Measurements from ENCODE around the gene C2CD4D. TPM values are rescaled to one million over a fixed set of nuclear protein-coding genes. Genes with fewer than 3 reads are reported as not detected.

C2CD4D gene
- total and polyA plus RNA-seq, 12 donors, result 0.06 to 0.55 (median 0.22) TPM; not detected in 6

DNA sequence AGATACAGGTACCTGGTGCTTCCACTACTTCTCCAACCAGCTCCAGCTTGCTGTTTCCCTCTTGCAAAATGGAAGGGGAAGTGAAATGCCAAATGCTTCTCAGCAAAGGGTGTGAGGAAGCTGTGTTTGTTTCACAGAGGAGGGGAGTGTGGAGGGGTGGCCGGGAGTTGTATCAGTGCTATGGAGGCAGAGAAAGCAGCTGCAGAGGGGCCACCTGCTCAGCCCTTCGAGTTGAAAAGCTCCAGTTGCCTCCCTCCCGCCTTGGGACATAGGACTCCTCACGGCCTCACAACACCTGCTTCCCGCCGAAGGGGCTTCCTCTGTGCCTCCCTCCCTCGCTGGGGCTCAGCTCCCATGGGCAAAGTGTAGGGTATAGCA, 22.3 kb downstream of the C2CD4D start:
- H3K4me3 ChIP-seq, result no peak overlapping the region
- H3K27ac ChIP-seq, result no peak overlapping the region
- DNase-seq, result no peak
- no peaks in the 10 kb centered on the region for H3K27me3 ChIP-seq
- intact Hi-C loops (cut with DNase I), result no loop called here
- H3K9me3 ChIP-seq (replicated peaks in 1 of 3), result no peaks in the 10 kb centered on the region
- 61 to 74% (median 64%) methylated on average over 3 to 7 of the region's 7 CpGs for WGBS, 4 donors
- peaks cover 0 to 3% of the 10 kb centered on the region in 2 donors for H3K4me1 ChIP-seq (replicated peaks in 1 of 2)
- H3K36me3 ChIP-seq (replicated peaks in 1 of 2), result no peaks in the 10 kb centered on the region
- TF ChIP-seq CTCF (IDR thresholded peaks at IDR 0.05) (no peak), POLR2A (IDR thresholded peaks at IDR 0.05) (no peak)

- DNase-seq, result no peak
- Histone ChIP-seq H3K27ac (no peak overlapping the region), H3K4me1 (replicated peaks in 1 of 2) (peaks cover 0 to 3% of the 10 kb centered on the region in 2 donors), H3K36me3 (replicated peaks in 1 of 2) (no peaks in the 10 kb centered on the region), H3K4me3 (no peak overlapping the region), H3K9me3 (replicated peaks in 1 of 3) (no peaks in the 10 kb centered on the region), H3K27me3 (no peaks in the 10 kb centered on the region)
- 76 to 93% (median 83%) methylated on average over 14 to 26 of the region's 26 CpGs for WGBS, 4 donors
- intact Hi-C loops (cut with DNase I), result no loop called here
- TF ChIP-seq CTCF (IDR thresholded peaks at IDR 0.05) (no peak), POLR2A (IDR thresholded peaks at IDR 0.05) (no peak)
Observed at GRCh38 chr1:151816548-151817352, 22.9 kb downstream of the C2CD4D start.

GRCh38 chr1:151815716-151816327, 23.8 kb downstream of the C2CD4D start:
- no peaks in the 10 kb centered on the region for H3K36me3 ChIP-seq (replicated peaks in 1 of 2)
- intact Hi-C loops (cut with DNase I), result no loop called here
- H3K4me3 ChIP-seq, result no peak overlapping the region
- H3K4me1 ChIP-seq (replicated peaks in 1 of 2), result peaks cover 0 to 3% of the 10 kb centered on the region in 2 donors
- no peak for DNase-seq
- H3K9me3 ChIP-seq (replicated peaks in 1 of 3), result no peaks in the 10 kb centered on the region
- no peak overlapping the region for H3K27ac ChIP-seq
- no peaks in the 10 kb centered on the region for H3K27me3 ChIP-seq
- TF ChIP-seq POLR2A (IDR thresholded peaks at IDR 0.05), result no peak
- TF ChIP-seq CTCF (IDR thresholded peaks at IDR 0.05), result no peak
- WGBS, 4 donors, result 62 to 78% (median 67%) methylated on average over 11 to 12 of the region's 12 CpGs

- Histone ChIP-seq H3K27me3 (no peaks in the 10 kb centered on the region), H3K27ac (no peak overlapping the region), H3K9me3 (replicated peaks in 1 of 3) (no peaks in the 10 kb centered on the region), H3K4me3 (no peak overlapping the region), H3K36me3 (replicated peaks in 1 of 2) (no peaks in the 10 kb centered on the region), H3K4me1 (replicated peaks in 1 of 2) (no peaks in the 10 kb centered on the region)
- intact Hi-C loops (cut with DNase I), result no loop called here
- no peak for DNase-seq
- TF ChIP-seq POLR2A (IDR thresholded peaks at IDR 0.05) (no peak), CTCF (IDR thresholded peaks at IDR 0.05) (no peak)
- 70 to 88% (median 83%) methylated on average over 3 to 8 of the region's 8 CpGs for WGBS, 4 donors
Observed at GRCh38 chr1:151814971-151815545, 24.6 kb downstream of the C2CD4D start.
